ENCODE data around the gene C1QTNF1. TPM values are rescaled to one million over a fixed set of nuclear protein-coding genes. Genes with fewer than 3 reads are reported as not detected.

Gene C1QTNF1
- total RNA-seq, 3 donors from 2014 or later (not counting 1 experiment from before 2014, with no cell fraction given), result 0.20 to 0.28 TPM; not detected in 1

DNA sequence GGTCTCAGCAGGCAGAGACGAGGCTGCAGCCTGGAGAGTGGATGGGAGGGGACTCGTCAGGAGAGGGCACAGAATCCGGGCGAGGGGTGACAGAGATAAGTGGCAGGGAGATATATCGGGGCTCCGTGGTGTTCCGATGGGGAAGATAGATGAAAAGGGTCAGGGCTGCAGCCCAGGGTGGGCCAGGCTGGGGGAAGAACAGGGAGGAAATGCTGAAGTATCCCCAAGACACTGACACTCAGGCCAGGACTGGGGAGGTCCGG is 46.4 kb upstream of the C1QTNF1 start:
- no peaks in the 10 kb centered on the region for H3K36me3 Mint-ChIP-seq
- H3K4me3 Mint-ChIP-seq, result no peak overlapping the region
- H3K4me1 ChIP-seq (ENCODE audit: control insufficient read depth, insufficient read depth, low read length), result peaks cover 6% of the 10 kb centered on the region

DNA sequence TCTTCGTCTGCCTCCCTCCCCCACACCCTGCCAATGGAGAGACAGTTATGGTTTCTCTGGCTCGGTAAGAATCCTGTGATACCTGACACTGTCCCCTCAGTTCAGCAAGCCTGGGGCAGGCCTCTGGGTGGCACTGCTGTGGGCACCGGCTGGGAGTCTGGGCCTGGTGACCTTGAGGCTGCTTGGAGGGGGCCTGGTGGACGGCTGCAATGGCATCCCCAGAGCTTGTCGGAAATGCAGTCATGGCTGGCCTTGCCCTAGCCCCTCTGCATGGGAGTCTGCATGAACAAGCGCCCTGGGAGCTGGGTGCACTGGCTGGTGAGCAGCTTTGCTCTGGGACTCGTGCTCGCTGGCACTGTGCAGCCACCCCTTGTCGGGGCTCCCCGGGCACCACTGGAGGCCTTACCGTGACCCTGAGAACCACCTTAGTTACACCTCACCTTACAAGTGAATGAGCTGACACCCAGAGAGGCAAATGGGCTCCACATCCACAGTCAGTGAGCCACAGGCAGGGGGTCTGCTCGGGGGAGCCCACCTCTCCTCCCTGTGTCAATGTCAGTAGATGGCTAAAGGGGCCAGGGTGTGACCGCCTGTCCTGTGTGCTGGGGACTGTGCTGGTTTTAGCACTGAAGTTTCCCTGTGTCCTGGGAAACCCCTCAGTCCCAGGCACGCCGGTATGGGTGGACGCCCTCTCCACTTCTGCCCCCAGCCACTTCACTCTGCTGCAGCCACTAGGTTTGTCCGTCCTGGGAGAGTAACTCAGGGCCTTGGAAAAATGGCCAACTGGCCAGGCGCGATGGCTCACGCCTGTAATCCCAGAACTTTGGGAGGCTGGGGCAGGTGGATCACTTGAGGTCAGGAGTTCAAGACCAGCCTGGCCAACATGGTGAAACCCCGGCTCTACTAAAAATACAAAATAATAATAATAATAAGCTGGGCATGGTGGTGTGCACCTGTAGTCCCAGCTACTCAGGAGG is 45.7 kb upstream of the C1QTNF1 start:
- H3K4me3 Mint-ChIP-seq, result no peak overlapping the region
- DNase-seq (no peak), ATAC-seq (no peak)
- TF ChIP-seq, protein P1, sequence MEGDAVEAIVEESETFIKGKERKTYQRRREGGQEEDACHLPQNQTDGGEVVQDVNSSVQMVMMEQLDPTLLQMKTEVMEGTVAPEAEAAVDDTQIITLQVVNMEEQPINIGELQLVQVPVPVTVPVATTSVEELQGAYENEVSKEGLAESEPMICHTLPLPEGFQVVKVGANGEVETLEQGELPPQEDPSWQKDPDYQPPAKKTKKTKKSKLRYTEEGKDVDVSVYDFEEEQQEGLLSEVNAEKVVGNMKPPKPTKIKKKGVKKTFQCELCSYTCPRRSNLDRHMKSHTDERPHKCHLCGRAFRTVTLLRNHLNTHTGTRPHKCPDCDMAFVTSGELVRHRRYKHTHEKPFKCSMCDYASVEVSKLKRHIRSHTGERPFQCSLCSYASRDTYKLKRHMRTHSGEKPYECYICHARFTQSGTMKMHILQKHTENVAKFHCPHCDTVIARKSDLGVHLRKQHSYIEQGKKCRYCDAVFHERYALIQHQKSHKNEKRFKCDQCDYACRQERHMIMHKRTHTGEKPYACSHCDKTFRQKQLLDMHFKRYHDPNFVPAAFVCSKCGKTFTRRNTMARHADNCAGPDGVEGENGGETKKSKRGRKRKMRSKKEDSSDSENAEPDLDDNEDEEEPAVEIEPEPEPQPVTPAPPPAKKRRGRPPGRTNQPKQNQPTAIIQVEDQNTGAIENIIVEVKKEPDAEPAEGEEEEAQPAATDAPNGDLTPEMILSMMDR (IDR thresholded peaks at IDR 0.05), result no peak
- H3K27me3 Mint-ChIP-seq (ENCODE audit: low read depth in 2 of 2), result no peaks in the 10 kb centered on the region
- Histone ChIP-seq H3K9me3 (ENCODE audit: control insufficient read depth, insufficient read depth, low read length) (no peaks in the 10 kb centered on the region), H3K27ac (ENCODE audit: low read length) (no peak overlapping the region), H3K27me3 (ENCODE audit: control insufficient read depth, insufficient read depth, low read length) (no peaks in the 10 kb centered on the region), H3K4me1 (ENCODE audit: control insufficient read depth, insufficient read depth, low read length) (peaks cover 6% of the 10 kb centered on the region), H3K4me3 (ENCODE audit: low read length) (no peak overlapping the region), H3K36me3 (ENCODE audit: control insufficient read depth, insufficient read depth, low read length) (no peaks in the 10 kb centered on the region)
- H3K27ac Mint-ChIP-seq, result no peak overlapping the region
- WGBS (ENCODE audit: insufficient coverage), result 83% methylated on average over 20 of the region's 21 CpGs
- no peaks in the 10 kb centered on the region for H3K36me3 Mint-ChIP-seq
- H3K9me3 Mint-ChIP-seq, result no peaks in the 10 kb centered on the region
- peaks cover 0 to 6% of the 10 kb centered on the region in 2 donors for H3K4me1 Mint-ChIP-seq
- intact Hi-C loops (cut with micrococcal nuclease), result no loop called here

More for the DNA sequence above, 46.4 kb upstream of the C1QTNF1 start:
- TF ChIP-seq, protein P1 (IDR thresholded peaks at IDR 0.05), result no peak
- Mint-ChIP-seq H3K27me3 (ENCODE audit: low read depth in 2 of 2) (no peaks in the 10 kb centered on the region), H3K27ac (peak overlapping the region in 1 of 2 donors; percentile 27), H3K4me1 (peaks cover 0 to 6% of the 10 kb centered on the region in 2 donors), H3K9me3 (no peaks in the 10 kb centered on the region)
- ATAC-seq, result no peak
- intact Hi-C loops (cut with micrococcal nuclease), result no loop called here
- WGBS (ENCODE audit: insufficient coverage), result 95% methylated on average over 8 of the region's 8 CpGs
- DNase-seq, result no peak
- Histone ChIP-seq H3K4me3 (ENCODE audit: low read length) (no peak overlapping the region), H3K9me3 (ENCODE audit: control insufficient read depth, insufficient read depth, low read length) (no peaks in the 10 kb centered on the region), H3K27ac (ENCODE audit: low read length) (no peak overlapping the region), H3K36me3 (ENCODE audit: control insufficient read depth, insufficient read depth, low read length) (no peaks in the 10 kb centered on the region), H3K27me3 (ENCODE audit: control insufficient read depth, insufficient read depth, low read length) (no peaks in the 10 kb centered on the region)

DNA sequence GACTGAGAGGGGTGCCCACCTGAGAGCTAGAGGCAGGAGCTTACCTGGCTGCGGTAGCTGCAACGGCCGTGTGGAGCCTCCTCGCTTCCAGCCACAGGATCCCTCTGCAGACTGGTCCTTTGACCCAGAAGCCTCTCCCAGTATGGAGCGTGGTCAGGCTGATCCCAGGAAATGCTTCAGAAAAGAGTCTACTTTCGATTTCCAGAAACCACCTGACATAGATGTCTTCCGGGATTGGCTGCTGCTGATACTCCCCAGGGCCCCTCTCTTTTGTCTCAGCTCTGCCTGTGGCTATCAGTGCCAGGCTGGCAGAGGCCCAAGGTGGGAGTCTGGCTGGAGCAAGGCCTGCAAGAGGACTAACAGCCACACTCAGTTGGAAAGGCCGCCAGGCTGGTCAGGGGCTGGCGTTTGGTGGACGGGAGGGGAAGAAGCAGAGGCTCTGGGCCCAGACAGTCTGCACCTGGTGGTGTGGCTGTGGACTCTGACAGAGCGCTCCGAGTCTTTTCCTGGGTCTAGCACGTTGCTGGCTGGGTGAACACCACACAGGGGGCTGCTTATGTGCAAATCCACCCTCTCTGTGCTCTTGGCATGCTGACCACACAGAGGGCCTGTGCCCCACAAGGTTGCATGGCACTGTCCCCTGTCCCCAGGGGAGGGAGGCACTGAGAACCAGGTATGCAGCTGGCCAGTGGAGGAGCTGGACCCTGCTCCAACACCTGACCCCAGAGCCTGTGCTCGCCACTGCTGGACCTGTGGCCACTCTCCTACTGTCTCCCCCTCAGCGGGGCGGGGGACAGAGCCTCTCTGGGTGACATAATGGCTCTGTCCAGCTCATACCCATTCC is 44.0 kb upstream of the C1QTNF1 start, which contains the start of gene LGALS3BP:
TSS of gene LGALS3BP (minus strand) at position 144 of the 844 bp plus-strand sequence. CDS start 2,732 bp downstream, outside the sequence.
- no peak within 1 kb of the TSS for H3K4me3 ChIP-seq (ENCODE audit: low read length)
- H3K36me3 ChIP-seq (ENCODE audit: control insufficient read depth, insufficient read depth, low read length), result no peaks in the 10 kb centered on the region
- Mint-ChIP-seq H3K27ac (no peak within 1 kb of the TSS), H3K9me3 (no peaks in the 10 kb centered on the region), H3K4me1 (peaks cover 0 to 6% of the 10 kb centered on the region in 2 donors), H3K27me3 (ENCODE audit: low read depth in 2 of 2) (no peaks in the 10 kb centered on the region), H3K4me3 (no peak within 1 kb of the TSS), H3K36me3 (no peaks in the 10 kb centered on the region)
- H3K27me3 ChIP-seq (ENCODE audit: control insufficient read depth, insufficient read depth, low read length), result no peaks in the 10 kb centered on the region
- peaks cover 6% of the 10 kb centered on the region for H3K4me1 ChIP-seq (ENCODE audit: control insufficient read depth, insufficient read depth, low read length)
- ATAC-seq (peak in 1 of 3 donors; percentile 28), DNase-seq (peak in 1 of 2 donors; percentile 64)
- intact Hi-C loops (cut with micrococcal nuclease), result no loop called here
- no peak within 1 kb of the TSS for H3K27ac ChIP-seq (ENCODE audit: low read length)
- TF ChIP-seq, protein P1 (IDR thresholded peaks at IDR 0.05), result no peak
- WGBS (ENCODE audit: insufficient coverage), result 65% methylated on average over 16 of the region's 16 CpGs
- H3K9me3 ChIP-seq (ENCODE audit: control insufficient read depth, insufficient read depth, low read length), result no peaks in the 10 kb centered on the region
